C4-2B (cell line): Measurements from ENCODE around the gene MARK1.

Experiments used
- CTCF ChIP-seq: fragments of 450-650 bp; conservative IDR thresholded peaks from 2 replicates; pipeline ENCODE4 v1.5.1; 2017; ENCODE audit warnings: mild to moderate bottlenecking
- ZFX ChIP-seq: fragments of 450-650 bp; IDR thresholded peaks from 2 replicates; pipeline ENCODE4 v1.6.1; 2017

GRCh38 chr1:220485131-220485530 is 42.8 kb upstream of the MARK1 start:
- TF ChIP-seq CTCF (peak; percentile 9), ZFX (no peak)
